GM19328 (cell line): ENCODE measurements around the gene ASB2.
A peak's percentile ranks its signal among the peaks of the same experiment; 100 is the strongest.

Source experiments
- ATAC-seq: cut with Tn5 transposase; IDR thresholded peaks from one replicate; pipeline ENCODE4 v1.9.1; 2021; ENCODE audit warnings: mild to moderate bottlenecking, moderate library complexity; ENCODE audit not compliant: unreplicated experiment

Gene ASB2

GRCh38 chr14:93962701-93963601, 13.4 kb downstream of the ASB2 start:
- peak; percentile 50 for ATAC-seq

- no peak for ATAC-seq
Observed at GRCh38 chr14:93961620-93962019, 14.8 kb downstream of the ASB2 start.

GRCh38 chr14:93960774-93961438, 15.5 kb downstream of the ASB2 start:
- ATAC-seq: no peak

- no peak for ATAC-seq
Observed at GRCh38 chr14:93960108-93960475, 16.3 kb downstream of the ASB2 start.

GRCh38 chr14:93959239-93960107, 16.9 kb downstream of the ASB2 start:
- peak; percentile 55 for ATAC-seq

GRCh38 chr14:93958567-93959238, 17.7 kb downstream of the ASB2 start:
- no peak for ATAC-seq

GRCh38 chr14:93957751-93958566, 18.4 kb downstream of the ASB2 start:
- ATAC-seq: no peak

GRCh38 chr14:93957333-93957710, 19.0 kb downstream of the ASB2 start:
- ATAC-seq: no peak

- no peak for ATAC-seq
Observed at GRCh38 chr14:93956514-93957332, 19.6 kb downstream of the ASB2 start.

GRCh38 chr14:93955850-93956481, 20.4 kb downstream of the ASB2 start:
- ATAC-seq: no peak

- peak; percentile 37 for ATAC-seq
Observed at GRCh38 chr14:93954900-93955849, 21.2 kb downstream of the ASB2 start.

GRCh38 chr14:93954516-93954830, 21.9 kb downstream of the ASB2 start:
- no peak for ATAC-seq

- no peak for ATAC-seq
Observed at GRCh38 chr14:93953739-93954515, 22.4 kb downstream of the ASB2 start.

GRCh38 chr14:93953263-93953662, 23.1 kb downstream of the ASB2 start:
- no peak for ATAC-seq

- ATAC-seq: no peak
Observed at GRCh38 chr14:93952829-93953228, 23.5 kb downstream of the ASB2 start.

GRCh38 chr14:93951635-93952540, 24.5 kb downstream of the ASB2 start:
- ATAC-seq: no peak
